Neuronal stem cell (in vitro differentiated cells): Measurements from ENCODE around the gene TSHR.

Experiments
- DNase-seq: peaks from one replicate; pipeline ENCODE4 v3.0.0-alpha.2; 2013; ENCODE audit warnings: low spot score
- H2AFZ ChIP-seq: one replicate; pipeline ENCODE4 v1.6.1; 2013; ENCODE audit warnings: mild to moderate bottlenecking, low read length, inconsistent platforms
- H2AK5ac ChIP-seq: 2 replicates; pipeline ENCODE4 v1.6.1; 2013; ENCODE audit warnings: low read depth, mild to moderate bottlenecking, inconsistent platforms, low read length, moderate library complexity, mixed read lengths
- H2BK120ac ChIP-seq: 2 replicates; pipeline ENCODE4 v1.6.1; 2013; ENCODE audit warnings: low read depth, mild to moderate bottlenecking, inconsistent platforms, low read length, moderate library complexity, mixed read lengths
- H2BK12ac ChIP-seq: one replicate; pipeline ENCODE4 v1.6.1; 2013; ENCODE audit warnings: low read length, inconsistent platforms
- H2BK15ac ChIP-seq: 2 replicates; pipeline ENCODE4 v1.6.1; 2013; ENCODE audit warnings: mild to moderate bottlenecking, low read length, inconsistent platforms, mixed read lengths
- H2BK5ac ChIP-seq: one replicate; pipeline ENCODE4 v1.6.1; 2013; ENCODE audit warnings: inconsistent platforms, mild to moderate bottlenecking, low read length, moderate library complexity
- H3K14ac ChIP-seq: one replicate; pipeline ENCODE4 v1.6.1; 2013; ENCODE audit warnings: low read length, inconsistent platforms
- H3K18ac ChIP-seq: 2 replicates; pipeline ENCODE4 v1.6.1; 2013; ENCODE audit warnings: low read length, inconsistent platforms
- H3K23ac ChIP-seq: 2 replicates; pipeline ENCODE4 v1.6.1; 2013; ENCODE audit warnings: low read depth, mild to moderate bottlenecking, mixed read lengths, low read length, inconsistent platforms; ENCODE audit not compliant: poor library complexity
- H3K27ac ChIP-seq: replicated peaks from 3 replicates; pipeline ENCODE4 v1.5.1; 2013; ENCODE audit warnings: low read length, inconsistent platforms
- H3K27me3 ChIP-seq, 3 experiments: 2 replicates each; pipeline ENCODE4 v1.6.1; 2013; ENCODE audit warnings: low read length in 3 of 3, mild to moderate bottlenecking in 2 of 3, inconsistent platforms in 1 of 3, low read depth in 1 of 3, mixed read lengths in 1 of 3, moderate library complexity in 1 of 3; ENCODE audit not compliant: control insufficient read depth in 3 of 3, insufficient read depth in 3 of 3
- H3K36me3 ChIP-seq, 2 donors: replicated peaks in 1 of 2; 2 replicates each; pipeline ENCODE4 v1.6.1; 2013; ENCODE audit warnings: low read length in 2 of 2; ENCODE audit not compliant: control insufficient read depth in 2 of 2, insufficient read depth in 2 of 2
- H3K4ac ChIP-seq: 2 replicates; pipeline ENCODE4 v1.6.1; 2013; ENCODE audit warnings: inconsistent platforms, mild to moderate bottlenecking, low read length, moderate library complexity
- H3K4me1 ChIP-seq, 2 donors: 1 replicate in 1 of 2; 2 replicates in 1 of 2; pipeline ENCODE4 v1.6.1; 2013; ENCODE audit warnings: low read length in 2 of 2, low read depth in 1 of 2; ENCODE audit not compliant: control insufficient read depth in 2 of 2, insufficient read depth in 1 of 2
- H3K4me2 ChIP-seq: one replicate; pipeline ENCODE4 v1.6.1; 2013; ENCODE audit warnings: mild to moderate bottlenecking, low read length, inconsistent platforms; ENCODE audit not compliant: insufficient read depth, poor library complexity, severe bottlenecking
- H3K4me3 ChIP-seq, 2 donors: 2 replicates each; pipeline ENCODE4 v1.5.1; 2013; ENCODE audit warnings: low read length in 2 of 2, mild to moderate bottlenecking in 2 of 2, inconsistent platforms in 1 of 2, moderate library complexity in 1 of 2
- H3K79me1 ChIP-seq: one replicate; pipeline ENCODE4 v1.6.1; 2013; ENCODE audit warnings: low read depth, mild to moderate bottlenecking, inconsistent platforms, low read length, moderate library complexity
- H3K9ac ChIP-seq: one replicate; pipeline ENCODE4 v1.6.1; 2013; ENCODE audit warnings: mild to moderate bottlenecking, low read depth, low read length, inconsistent platforms; ENCODE audit not compliant: poor library complexity
- H3K9me3 ChIP-seq, 2 donors: replicated peaks in 1 of 2; 2 replicates each; pipeline versions ENCODE3 to v1.6.1; 2013; ENCODE audit warnings: low read length in 2 of 2, mild to moderate bottlenecking in 2 of 2, inconsistent platforms in 1 of 2, low read depth in 1 of 2, mixed read lengths in 1 of 2, moderate library complexity in 1 of 2; ENCODE audit not compliant: control insufficient read depth in 2 of 2, insufficient read depth in 1 of 2
- H4K8ac ChIP-seq: one replicate; pipeline ENCODE4 v1.6.1; 2013; ENCODE audit warnings: low read depth, mild to moderate bottlenecking, inconsistent platforms, low read length, moderate library complexity
- H4K91ac ChIP-seq: one replicate; pipeline ENCODE4 v1.6.1; 2013; ENCODE audit warnings: low read length, low read depth, mild to moderate bottlenecking, inconsistent platforms; ENCODE audit not compliant: poor library complexity
- WGBS, 2 donors: extraction: QIAGEN DNeasy Blood & Tissue Kit; methylation state at CpG; one replicate each; pipeline ENCODE4 v1.1.7; 2013; ENCODE audit warnings: missing lambda C conversion rate in 2 of 2, mixed read lengths in 1 of 2; ENCODE audit not compliant: insufficient read length in 2 of 2, insufficient replicate concordance in 1 of 2; ENCODE audit errors: extremely low coverage in 2 of 2; 5-methylcytosine and 5-hydroxymethylcytosine counted together

The TSHR gene

DNA sequence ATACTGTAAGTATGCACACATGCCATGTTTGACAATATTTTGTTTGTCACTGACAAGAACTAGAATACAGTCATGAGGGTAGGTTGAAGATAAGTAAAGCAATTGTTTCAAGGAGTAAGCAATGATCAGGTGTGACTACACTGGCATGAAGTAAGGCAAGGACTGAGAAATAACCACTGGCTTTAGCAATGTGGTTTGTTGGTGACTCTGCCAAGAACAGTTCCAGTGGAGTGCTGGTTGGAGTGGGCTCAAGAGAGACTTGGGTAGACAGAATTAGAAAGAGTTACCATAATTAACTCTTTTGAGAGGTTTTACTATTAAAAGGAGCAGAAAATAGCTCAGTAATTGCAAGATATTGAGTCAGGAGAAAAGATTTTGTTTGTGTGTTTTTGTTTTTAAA lies 135.7 kb downstream of the TSHR start:
- Histone ChIP-seq H2AK5ac (no peak overlapping the region), H3K79me1 (no peaks in the 10 kb centered on the region), H2AFZ (no peak overlapping the region), H2BK12ac (no peak overlapping the region), H3K36me3 (no peaks in the 10 kb centered on the region), H4K8ac (no peak overlapping the region), H4K91ac (no peak overlapping the region), H2BK15ac (no peak overlapping the region), H3K4ac (no peak overlapping the region), H3K27me3 (no peaks in the 10 kb centered on the region), H3K4me3 (no peak overlapping the region), H2BK120ac (no peak overlapping the region), H3K18ac (no peak overlapping the region), H3K14ac (no peak overlapping the region), H3K23ac (no peak overlapping the region), H3K4me1 (peaks cover 0 to 3% of the 10 kb centered on the region in 2 donors), H3K4me2 (no peak overlapping the region), H3K27ac (no peak overlapping the region), H2BK5ac (no peak overlapping the region), H3K9ac (no peak overlapping the region), H3K9me3 (no peaks in the 10 kb centered on the region)
- no peak for DNase-seq

DNA sequence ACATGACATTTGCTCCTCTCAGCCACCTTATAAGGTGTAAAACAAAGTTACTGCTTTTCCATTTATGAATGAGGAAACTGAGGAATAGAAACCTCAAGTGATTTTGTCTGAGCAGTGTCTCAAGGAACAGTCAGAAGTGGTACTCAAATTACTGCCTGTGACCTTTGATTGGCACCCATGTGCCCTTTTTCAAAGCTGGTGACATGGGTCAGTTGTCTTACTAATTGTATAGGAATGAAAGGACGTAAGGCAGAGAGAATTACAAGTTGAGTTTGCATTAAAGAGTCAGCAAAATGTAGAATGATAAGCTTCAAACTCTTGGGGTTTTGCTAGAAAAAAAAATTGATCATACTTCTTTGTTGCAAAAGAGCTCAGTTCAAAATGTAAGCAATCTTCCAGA lies 136.2 kb downstream of the TSHR start:
- Histone ChIP-seq H3K36me3 (no peaks in the 10 kb centered on the region), H2BK5ac (no peak overlapping the region), H2AK5ac (no peak overlapping the region), H3K18ac (no peak overlapping the region), H4K8ac (no peak overlapping the region), H3K4ac (no peak overlapping the region), H3K27me3 (no peaks in the 10 kb centered on the region), H3K4me3 (no peak overlapping the region), H2BK12ac (no peak overlapping the region), H3K23ac (no peak overlapping the region), H2BK120ac (no peak overlapping the region), H3K4me1 (peaks cover 0 to 3% of the 10 kb centered on the region in 2 donors), H2BK15ac (no peak overlapping the region), H3K4me2 (no peak overlapping the region), H4K91ac (no peak overlapping the region), H3K79me1 (no peaks in the 10 kb centered on the region), H3K27ac (no peak overlapping the region), H3K9ac (no peak overlapping the region), H3K14ac (no peak overlapping the region), H3K9me3 (no peaks in the 10 kb centered on the region), H2AFZ (no peak overlapping the region)
- DNase-seq: no peak
- no CpG with 5 or more reads among the region's 1 CpG for WGBS, 2 donors

DNA sequence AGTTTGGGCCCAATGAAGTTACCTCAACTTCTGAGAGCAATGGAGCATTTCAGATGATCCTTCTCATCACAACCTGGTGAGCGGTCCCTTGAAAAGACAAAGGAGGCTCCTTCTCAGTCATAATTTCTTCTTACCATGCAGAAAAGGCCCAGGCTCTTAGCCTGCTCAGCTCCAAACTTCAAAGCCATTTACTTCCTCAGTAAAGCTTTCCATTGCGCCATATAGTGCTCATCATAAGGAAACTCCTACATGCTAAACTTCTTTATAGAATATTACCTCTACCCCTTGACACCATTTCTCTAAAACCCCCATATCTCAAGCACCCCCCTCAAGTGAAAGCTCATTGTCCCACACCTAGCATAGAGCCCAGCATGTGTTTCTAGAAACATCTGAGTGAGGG lies 138.2 kb downstream of the TSHR start:
- Histone ChIP-seq H3K4ac (no peak overlapping the region), H4K8ac (no peak overlapping the region)
- no CpG with 5 or more reads among the region's 2 CpGs for WGBS, 2 donors

DNA sequence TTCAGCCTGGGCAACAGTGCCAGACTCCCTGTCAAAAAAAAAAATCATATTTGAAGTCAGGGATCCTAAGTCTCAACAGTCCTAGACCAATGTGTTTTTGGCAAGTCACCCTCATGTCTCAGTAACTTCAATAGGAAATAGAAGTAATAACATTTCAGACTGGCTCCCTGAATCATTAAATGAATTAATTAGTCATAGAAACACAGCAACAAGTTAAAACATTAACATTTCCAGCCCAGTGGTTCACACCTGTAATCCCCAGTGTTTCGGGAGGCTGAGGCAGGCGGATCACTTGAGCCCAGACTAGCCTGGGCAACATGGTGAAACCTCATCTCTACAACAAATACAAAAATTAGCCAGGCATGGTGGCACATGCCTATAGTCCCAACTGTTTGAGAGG lies 140.1 kb downstream of the TSHR start:
- H3K9ac ChIP-seq: no peak overlapping the region
- H2BK5ac ChIP-seq: no peak overlapping the region
- no peak overlapping the region for H3K27ac ChIP-seq
- no peak overlapping the region for H2BK120ac ChIP-seq
- peaks cover 0 to 3% of the 10 kb centered on the region in 2 donors for H3K4me1 ChIP-seq
- H3K27me3 ChIP-seq: no peaks in the 10 kb centered on the region
- H3K9me3 ChIP-seq: no peaks in the 10 kb centered on the region
- no peak overlapping the region for H3K23ac ChIP-seq
- no peak overlapping the region for H4K8ac ChIP-seq
- H2BK15ac ChIP-seq: no peak overlapping the region
- H3K4ac ChIP-seq: no peak overlapping the region
- H2AFZ ChIP-seq: no peak overlapping the region
- no peaks in the 10 kb centered on the region for H3K79me1 ChIP-seq
- no peak overlapping the region for H3K18ac ChIP-seq
- no peak overlapping the region for H2AK5ac ChIP-seq
- no peak overlapping the region for H3K4me3 ChIP-seq
- H3K4me2 ChIP-seq: no peak overlapping the region
- DNase-seq: no peak
- no CpG with 5 or more reads among the region's 2 CpGs for WGBS, 2 donors
- no peaks in the 10 kb centered on the region for H3K36me3 ChIP-seq
- no peak overlapping the region for H4K91ac ChIP-seq
- no peak overlapping the region for H2BK12ac ChIP-seq
- no peak overlapping the region for H3K14ac ChIP-seq

More for the DNA sequence above, 138.2 kb downstream of the TSHR start:
- Histone ChIP-seq H3K27ac (no peak overlapping the region), H3K4me2 (no peak overlapping the region), H3K9ac (no peak overlapping the region), H3K18ac (no peak overlapping the region), H2BK12ac (no peak overlapping the region), H4K91ac (no peak overlapping the region), H3K4me3 (no peak overlapping the region), H3K23ac (no peak overlapping the region), H3K79me1 (no peaks in the 10 kb centered on the region), H2AK5ac (no peak overlapping the region), H2BK120ac (no peak overlapping the region), H2BK15ac (no peak overlapping the region), H3K9me3 (no peaks in the 10 kb centered on the region), H3K4me1 (peaks cover 0 to 3% of the 10 kb centered on the region in 2 donors), H2AFZ (no peak overlapping the region), H2BK5ac (no peak overlapping the region), H3K36me3 (no peaks in the 10 kb centered on the region), H3K14ac (no peak overlapping the region), H3K27me3 (no peaks in the 10 kb centered on the region)
- no peak for DNase-seq
